A673 (cell line): Measurements from ENCODE around the gene ZFYVE9.
"Not testable (repeated sequence)": the region's sequence is repeated elsewhere in the genome, so short reads cannot be mapped to it uniquely, and the experiment has no call there.

Source experiments
- EZH2 ChIP-seq: fragments of 200-600 bp; sonication (generic); IDR thresholded peaks from 2 replicates; pipeline ENCODE4 v1.6.1; 2017; ENCODE audit warnings: borderline replicate concordance, low read depth, mild to moderate bottlenecking, mixed read lengths, antibody characterized with exemption, low read length; ENCODE audit not compliant: poor library complexity, severe bottlenecking
- TF ChIP-seq, protein P1 (sequence below): fragments of 300-800, 200-600 bp; sonication (generic); conservative IDR thresholded peaks from 2 replicates; pipeline ENCODE4 v1.5.1; 2017; ENCODE audit warnings: low read depth, mild to moderate bottlenecking, antibody characterized with exemption, low read length, moderate library complexity, mixed read lengths

DNA sequence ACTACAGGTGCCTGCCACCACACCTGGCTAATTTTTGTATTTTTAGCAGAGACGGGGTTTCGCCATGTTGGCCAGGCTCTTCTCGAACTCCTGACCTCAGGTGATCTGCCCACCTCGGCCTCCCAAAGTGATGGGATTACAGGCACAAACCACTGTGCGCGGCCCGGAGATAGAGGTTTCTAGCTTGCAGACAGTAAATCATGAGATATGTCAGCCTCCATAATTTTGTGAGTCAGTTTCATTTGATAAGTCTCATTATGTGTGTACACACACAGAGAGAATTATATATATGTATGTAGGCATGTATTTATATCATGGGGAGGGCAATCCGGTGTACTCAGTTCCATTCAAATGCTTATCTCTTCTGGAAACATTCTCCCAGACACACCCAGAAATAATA, 64.8 kb downstream of the ZFYVE9 start:
- TF ChIP-seq, protein P1, sequence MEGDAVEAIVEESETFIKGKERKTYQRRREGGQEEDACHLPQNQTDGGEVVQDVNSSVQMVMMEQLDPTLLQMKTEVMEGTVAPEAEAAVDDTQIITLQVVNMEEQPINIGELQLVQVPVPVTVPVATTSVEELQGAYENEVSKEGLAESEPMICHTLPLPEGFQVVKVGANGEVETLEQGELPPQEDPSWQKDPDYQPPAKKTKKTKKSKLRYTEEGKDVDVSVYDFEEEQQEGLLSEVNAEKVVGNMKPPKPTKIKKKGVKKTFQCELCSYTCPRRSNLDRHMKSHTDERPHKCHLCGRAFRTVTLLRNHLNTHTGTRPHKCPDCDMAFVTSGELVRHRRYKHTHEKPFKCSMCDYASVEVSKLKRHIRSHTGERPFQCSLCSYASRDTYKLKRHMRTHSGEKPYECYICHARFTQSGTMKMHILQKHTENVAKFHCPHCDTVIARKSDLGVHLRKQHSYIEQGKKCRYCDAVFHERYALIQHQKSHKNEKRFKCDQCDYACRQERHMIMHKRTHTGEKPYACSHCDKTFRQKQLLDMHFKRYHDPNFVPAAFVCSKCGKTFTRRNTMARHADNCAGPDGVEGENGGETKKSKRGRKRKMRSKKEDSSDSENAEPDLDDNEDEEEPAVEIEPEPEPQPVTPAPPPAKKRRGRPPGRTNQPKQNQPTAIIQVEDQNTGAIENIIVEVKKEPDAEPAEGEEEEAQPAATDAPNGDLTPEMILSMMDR: not testable (repeated sequence)
- TF ChIP-seq EZH2: not testable (repeated sequence)
